ENCODE data around the gene MBOAT2. TPM values are rescaled to one million over a fixed set of nuclear protein-coding genes. Genes with fewer than 3 reads are reported as not detected.

MBOAT2 gene
- total and polyA plus RNA-seq, 12 donors, result 0.24 to 9.6 (median 2.3) TPM

GRCh38 chr2:8994386-8994785 is 9.1 kb downstream of the MBOAT2 start:
- Histone ChIP-seq H3K9me3 (replicated peaks in 1 of 3) (no peaks in the 10 kb centered on the region), H3K36me3 (replicated peaks in 1 of 2) (no peaks in the 10 kb centered on the region), H3K27me3 (no peaks in the 10 kb centered on the region), H3K27ac (no peak overlapping the region), H3K4me1 (replicated peaks in 1 of 2) (no peaks in the 10 kb centered on the region), H3K4me3 (no peak overlapping the region)
- DNase-seq, result no peak
- TF ChIP-seq CTCF (IDR thresholded peaks at IDR 0.05) (no peak), POLR2A (IDR thresholded peaks at IDR 0.05) (no peak)
- WGBS, 4 donors, result 77 to 94% (median 88%) methylated on average over 6 of the region's 6 CpGs
- intact Hi-C loops (cut with DNase I), result no loop called here

- H3K36me3 ChIP-seq (replicated peaks in 1 of 2), result no peaks in the 10 kb centered on the region
- no peak overlapping the region for H3K4me3 ChIP-seq
- intact Hi-C loops (cut with DNase I), result no loop called here
- no peaks in the 10 kb centered on the region for H3K4me1 ChIP-seq (replicated peaks in 1 of 2)
- no peak overlapping the region for H3K27ac ChIP-seq
- H3K9me3 ChIP-seq (replicated peaks in 1 of 3), result no peaks in the 10 kb centered on the region
- DNase-seq, result no peak
- WGBS, 4 donors, result 90 to 97% (median 91%) methylated on average over 7 of the region's 7 CpGs
- H3K27me3 ChIP-seq, result no peaks in the 10 kb centered on the region
- TF ChIP-seq POLR2A (IDR thresholded peaks at IDR 0.05) (no peak), CTCF (IDR thresholded peaks at IDR 0.05) (no peak)
Observed at GRCh38 chr2:8993902-8994278, 9.6 kb downstream of the MBOAT2 start.

- H3K27ac ChIP-seq, result no peak overlapping the region
- no peaks in the 10 kb centered on the region for H3K27me3 ChIP-seq
- no peak for DNase-seq
- intact Hi-C loops (cut with DNase I), result no loop called here
- TF ChIP-seq CTCF (IDR thresholded peaks at IDR 0.05) (no peak), POLR2A (IDR thresholded peaks at IDR 0.05) (no peak)
- 81 to 95% (median 93%) methylated on average over 7 of the region's 7 CpGs for WGBS, 4 donors
- no peaks in the 10 kb centered on the region for H3K36me3 ChIP-seq (replicated peaks in 1 of 2)
- no peaks in the 10 kb centered on the region for H3K9me3 ChIP-seq (replicated peaks in 1 of 3)
- no peaks in the 10 kb centered on the region for H3K4me1 ChIP-seq (replicated peaks in 1 of 2)
- H3K4me3 ChIP-seq, result no peak overlapping the region
Observed at GRCh38 chr2:8993196-8993901, 10.1 kb downstream of the MBOAT2 start.

GRCh38 chr2:8992643-8993042 is 10.8 kb downstream of the MBOAT2 start:
- no peak overlapping the region for H3K27ac ChIP-seq
- intact Hi-C loops (cut with DNase I), result no loop called here
- H3K9me3 ChIP-seq (replicated peaks in 1 of 3), result no peaks in the 10 kb centered on the region
- no peaks in the 10 kb centered on the region for H3K27me3 ChIP-seq
- 77 to 89% (median 82%) methylated on average over 5 of the region's 5 CpGs for WGBS, 4 donors
- no peaks in the 10 kb centered on the region for H3K36me3 ChIP-seq (replicated peaks in 1 of 2)
- no peaks in the 10 kb centered on the region for H3K4me1 ChIP-seq (replicated peaks in 1 of 2)
- DNase-seq, result no peak
- no peak overlapping the region for H3K4me3 ChIP-seq
- TF ChIP-seq POLR2A (IDR thresholded peaks at IDR 0.05) (no peak), CTCF (IDR thresholded peaks at IDR 0.05) (no peak)

Measured in adrenal gland (tissue), 12 donors.